Body of pancreas (tissue), 4 donors: ENCODE data around the gene R3HDM2. TPM values are rescaled to one million over a fixed set of nuclear protein-coding genes. Genes with fewer than 3 reads are reported as not detected.

ENCODE experiments used
- ATAC-seq: fragments of 150-250 bp; one replicate; pipeline ENCODE4 v1.9.1; 2016
- DNase-seq, 4 donors: peaks; one replicate each; pipeline ENCODE4 v3.0.0-alpha.2; 2019
- H3K27ac ChIP-seq, 4 donors: fragments of 200-600 bp; sonication (generic); 1 replicate in 3 of 4; 2 replicates in 1 of 4; pipeline versions ENCODE4 v1.5.1 to v1.6.1; 2016 to 2019; ENCODE audit warnings: mild to moderate bottlenecking in 1 of 4, mixed read lengths in 1 of 4, moderate library complexity in 1 of 4
- H3K27me3 ChIP-seq, 2 donors: fragments of 200-600 bp; sonication (generic); one replicate each; pipeline ENCODE4 v1.6.0; 2016; ENCODE audit warnings: mild to moderate bottlenecking in 1 of 2
- H3K36me3 ChIP-seq, 2 donors: fragments of 200-600 bp; sonication (generic); replicated peaks in 1 of 2; 2 replicates each; pipeline ENCODE4 v1.5.1; 2016; ENCODE audit warnings: low read depth in 2 of 2; ENCODE audit not compliant: insufficient read depth in 1 of 2
- H3K4me1 ChIP-seq: fragments of 200-600 bp; sonication (generic); one replicate; pipeline ENCODE4 v1.6.0; 2016
- H3K4me3 ChIP-seq, 2 donors: fragments of 200-600 bp; sonication (generic); 1 replicate in 1 of 2; 2 replicates in 1 of 2; pipeline ENCODE4 v1.5.1; 2016 to 2019
- H3K9me3 ChIP-seq, 3 donors: fragments of 200-600 bp; sonication (generic); 1 replicate in 2 of 3; 2 replicates in 1 of 3; pipeline ENCODE4 v1.5.1; 2016
- POLR2A ChIP-seq, 3 donors: fragments of 450-650 bp; IDR thresholded peaks; one replicate each; pipeline ENCODE4 v1.6.1; 2016; ENCODE audit warnings: antibody characterized with exemption in 3 of 3, mild to moderate bottlenecking in 2 of 3
- WGBS, 2 donors: methylation state at CpG; one replicate each; pipeline ENCODE4 v1.1.5; 2017; 5-methylcytosine and 5-hydroxymethylcytosine counted together
- intact Hi-C: fragments of 100-400 bp; cut with DNase I; formaldehyde crosslinking; loops from one replicate; pipeline ENCODE4 v1.15.1; 2023
- total RNA-seq, 2 donors: library from RNA; depleted of rRNA; stranded (reverse); fragments of >200 nt; gene quantifications; one replicate each; pipeline ENCODE4 v1.1.0, GENCODE V29; 2016
- TF ChIP-seq, protein P1 (sequence below), 7 experiments: fragments of 450-650 bp in 4 of 7; fragments of 200-600 bp in 3 of 7; sonication (generic) in 3 of 7; IDR thresholded peaks; one replicate each; pipeline ENCODE4 v1.5.1; 2016 to 2019; ENCODE audit warnings: antibody characterized with exemption in 7 of 7

Gene R3HDM2
- total RNA-seq, 2 donors from 2014 or later: 16.1 to 41.9 TPM

- intact Hi-C loops: no loop called here
- Histone ChIP-seq H3K27me3 (peaks cover 0 to 10% of the 10 kb centered on the region in 2 donors), H3K27ac (no peak overlapping the region), H3K36me3 (peaks cover 8 to 12% of the 10 kb centered on the region in 2 donors), H3K9me3 (no peaks in the 10 kb centered on the region), H3K4me1 (peaks cover 45% of the 10 kb centered on the region), H3K4me3 (no peak overlapping the region)
- no peak for ATAC-seq
- TF ChIP-seq POLR2A (IDR thresholded peaks at IDR 0.05): peak in 1 of 3 donors; percentile 10
- TF ChIP-seq, protein P1, sequence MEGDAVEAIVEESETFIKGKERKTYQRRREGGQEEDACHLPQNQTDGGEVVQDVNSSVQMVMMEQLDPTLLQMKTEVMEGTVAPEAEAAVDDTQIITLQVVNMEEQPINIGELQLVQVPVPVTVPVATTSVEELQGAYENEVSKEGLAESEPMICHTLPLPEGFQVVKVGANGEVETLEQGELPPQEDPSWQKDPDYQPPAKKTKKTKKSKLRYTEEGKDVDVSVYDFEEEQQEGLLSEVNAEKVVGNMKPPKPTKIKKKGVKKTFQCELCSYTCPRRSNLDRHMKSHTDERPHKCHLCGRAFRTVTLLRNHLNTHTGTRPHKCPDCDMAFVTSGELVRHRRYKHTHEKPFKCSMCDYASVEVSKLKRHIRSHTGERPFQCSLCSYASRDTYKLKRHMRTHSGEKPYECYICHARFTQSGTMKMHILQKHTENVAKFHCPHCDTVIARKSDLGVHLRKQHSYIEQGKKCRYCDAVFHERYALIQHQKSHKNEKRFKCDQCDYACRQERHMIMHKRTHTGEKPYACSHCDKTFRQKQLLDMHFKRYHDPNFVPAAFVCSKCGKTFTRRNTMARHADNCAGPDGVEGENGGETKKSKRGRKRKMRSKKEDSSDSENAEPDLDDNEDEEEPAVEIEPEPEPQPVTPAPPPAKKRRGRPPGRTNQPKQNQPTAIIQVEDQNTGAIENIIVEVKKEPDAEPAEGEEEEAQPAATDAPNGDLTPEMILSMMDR (IDR thresholded peaks at IDR 0.05): no peak
- 69 to 70% methylated on average over 17 to 26 of the region's 26 CpGs for WGBS, 2 donors
- peak in 1 of 4 donors; percentile 50 for DNase-seq
Measured at GRCh38 chr12:57235017-57235727, 195.7 kb downstream of the R3HDM2 start.

GRCh38 chr12:57234571-57235016 is 196.2 kb downstream of the R3HDM2 start:
- H3K27ac ChIP-seq: no peak overlapping the region
- intact Hi-C loops: no loop called here
- TF ChIP-seq, protein P1 (IDR thresholded peaks at IDR 0.05): no peak
- no peak for TF ChIP-seq POLR2A (IDR thresholded peaks at IDR 0.05)
- no peak overlapping the region for H3K4me3 ChIP-seq
- ATAC-seq (no peak), DNase-seq (no peak)
- peaks cover 45% of the 10 kb centered on the region for H3K4me1 ChIP-seq
- no peaks in the 10 kb centered on the region for H3K9me3 ChIP-seq
- peaks cover 0 to 4% of the 10 kb centered on the region in 2 donors for H3K27me3 ChIP-seq
- peaks cover 8 to 12% of the 10 kb centered on the region in 2 donors for H3K36me3 ChIP-seq
- 92% methylated on average over 10 of the region's 10 CpGs for WGBS, 2 donors

DNA sequence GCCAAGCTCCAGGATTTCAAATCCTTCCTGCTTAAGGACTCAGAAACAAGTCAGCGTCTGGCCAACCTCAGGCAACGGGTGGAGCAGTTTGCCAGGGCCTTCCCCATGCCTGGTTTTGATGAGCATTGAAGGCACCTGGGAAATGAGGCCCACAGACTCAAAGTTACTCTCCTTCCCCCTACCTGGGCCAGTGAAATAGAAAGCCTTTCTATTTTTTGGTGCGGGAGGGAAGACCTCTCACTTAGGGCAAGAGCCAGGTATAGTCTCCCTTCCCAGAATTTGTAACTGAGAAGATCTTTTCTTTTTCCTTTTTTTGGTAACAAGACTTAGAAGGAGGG is 196.6 kb downstream of the R3HDM2 start:
- DNase-seq: no peak
- Histone ChIP-seq H3K27ac (no peak overlapping the region), H3K27me3 (no peaks in the 10 kb centered on the region), H3K4me3 (no peak overlapping the region), H3K9me3 (no peaks in the 10 kb centered on the region), H3K4me1 (peaks cover 43% of the 10 kb centered on the region), H3K36me3 (peaks cover 8 to 12% of the 10 kb centered on the region in 2 donors)
- intact Hi-C loops: no loop called here
- ATAC-seq: no peak
- TF ChIP-seq, protein P1 (IDR thresholded peaks at IDR 0.05): no peak
- no peak for TF ChIP-seq POLR2A (IDR thresholded peaks at IDR 0.05)
- 72 to 94% methylated on average over 3 of the region's 3 CpGs for WGBS, 2 donors

DNA sequence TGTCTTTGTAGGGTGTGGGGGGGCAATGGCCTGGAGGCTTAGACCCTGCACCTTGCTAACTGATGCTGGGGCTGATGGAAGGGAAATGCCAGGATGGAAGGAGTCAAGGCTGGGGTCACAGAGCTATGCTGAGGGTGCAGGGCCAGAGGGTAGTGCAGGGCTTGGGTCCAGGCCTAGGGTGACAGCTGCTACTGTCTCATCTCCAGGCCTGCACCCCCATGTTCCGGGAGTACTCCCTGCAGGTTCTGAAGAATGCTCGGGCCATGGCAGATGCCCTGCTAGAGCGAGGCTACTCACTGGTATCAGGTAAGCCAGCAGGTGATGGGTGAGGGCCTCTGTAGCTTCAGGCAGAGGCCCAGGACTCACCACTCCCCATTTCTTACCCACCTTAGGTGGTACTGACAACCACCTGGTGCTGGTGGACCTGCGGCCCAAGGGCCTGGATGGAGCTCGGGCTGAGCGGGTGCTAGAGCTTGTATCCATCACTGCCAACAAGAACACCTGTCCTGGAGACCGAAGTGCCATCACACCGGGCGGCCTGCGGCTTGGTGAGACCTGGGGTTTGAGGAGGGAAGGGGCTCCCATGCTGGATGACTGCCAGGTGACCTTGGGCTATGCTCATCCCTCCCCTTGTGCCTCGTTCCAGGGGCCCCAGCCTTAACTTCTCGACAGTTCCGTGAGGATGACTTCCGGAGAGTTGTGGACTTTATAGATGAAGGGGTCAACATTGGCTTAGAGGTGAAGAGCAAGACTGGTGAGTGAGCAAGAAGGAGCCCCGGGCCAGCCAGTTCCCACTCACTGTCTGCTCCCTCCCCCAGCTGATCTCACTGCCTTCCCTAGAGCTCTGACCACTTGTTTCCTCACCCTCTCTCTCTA is 197.2 kb downstream of the R3HDM2 start:
- Histone ChIP-seq H3K9me3 (no peaks in the 10 kb centered on the region), H3K27ac (no peak overlapping the region), H3K36me3 (peaks cover 8 to 12% of the 10 kb centered on the region in 2 donors), H3K4me3 (no peak overlapping the region), H3K27me3 (no peaks in the 10 kb centered on the region), H3K4me1 (peaks cover 39% of the 10 kb centered on the region)
- DNase-seq (no peak), ATAC-seq (no peak)
- no peak for TF ChIP-seq POLR2A (IDR thresholded peaks at IDR 0.05)
- TF ChIP-seq, protein P1 (IDR thresholded peaks at IDR 0.05): no peak
- intact Hi-C loops: no loop called here
- 84 to 86% methylated on average over 12 to 15 of the region's 15 CpGs for WGBS, 2 donors
